Hepatocyte (in vitro differentiated cells): ENCODE measurements around the gene TECTB. TPM values are rescaled to one million over a fixed set of nuclear protein-coding genes. Genes with fewer than 3 reads are reported as not detected.
"Not testable (repeated sequence)": the region's sequence is repeated elsewhere in the genome, so short reads cannot be mapped to it uniquely, and the experiment has no call there.

Experiments used
- DNase-seq: peaks from one replicate; pipeline ENCODE4 v3.0.0-alpha.2; 2016; ENCODE audit warnings: low spot score
- H2AFZ ChIP-seq: fragments of 200-600 bp; sonication (generic); 2 replicates; pipeline ENCODE4 v1.6.0; 2016; ENCODE audit warnings: antibody characterized with exemption, mild to moderate bottlenecking
- H3K27ac ChIP-seq: fragments of 200-600 bp; sonication (generic); 2 replicates; pipeline ENCODE4 v1.5.1; 2016; ENCODE audit warnings: mild to moderate bottlenecking
- H3K27me3 ChIP-seq: fragments of 200-600 bp; sonication (generic); 2 replicates; pipeline ENCODE4 v1.6.1; 2016
- H3K36me3 ChIP-seq: fragments of 200-600 bp; sonication (generic); replicated peaks from 2 replicates; pipeline ENCODE4 v1.5.1; 2016; ENCODE audit warnings: low read depth; ENCODE audit not compliant: insufficient read depth
- H3K4me1 ChIP-seq: fragments of 200-600 bp; sonication (generic); 2 replicates; pipeline ENCODE4 v1.5.1; 2016; ENCODE audit warnings: mild to moderate bottlenecking, moderate library complexity; ENCODE audit not compliant: insufficient read depth
- H3K4me2 ChIP-seq: fragments of 200-600 bp; sonication (generic); 2 replicates; pipeline ENCODE4 v1.6.0; 2016
- H3K4me3 ChIP-seq: fragments of 200-600 bp; sonication (generic); 2 replicates; pipeline ENCODE4 v1.5.1; 2016; ENCODE audit warnings: mild to moderate bottlenecking
- H3K79me2 ChIP-seq: fragments of 200-600 bp; sonication (generic); 2 replicates; pipeline ENCODE4 v1.6.0; 2017; ENCODE audit warnings: mild to moderate bottlenecking
- H3K9me2 ChIP-seq: fragments of 200-600 bp; sonication (generic); replicated peaks from 2 replicates; pipeline ENCODE4 v1.6.0; 2017; ENCODE audit warnings: mild to moderate bottlenecking; ENCODE audit not compliant: insufficient read depth
- H3K9me3 ChIP-seq: fragments of 200-600 bp; sonication (generic); 2 replicates; pipeline ENCODE4 v1.5.1; 2016; ENCODE audit warnings: low read depth, mild to moderate bottlenecking
- H4K20me1 ChIP-seq: fragments of 200-600 bp; sonication (generic); 2 replicates; pipeline ENCODE4 v1.6.0; 2016; ENCODE audit warnings: mild to moderate bottlenecking; ENCODE audit not compliant: insufficient read depth, poor library complexity, severe bottlenecking
- EZH2 ChIP-seq: fragments of 200-600 bp; sonication (generic); IDR thresholded peaks from 2 replicates; pipeline ENCODE4 v1.6.1; 2016; ENCODE audit warnings: antibody characterized with exemption, mild to moderate bottlenecking, borderline replicate concordance
- EZH2phosphoT487 ChIP-seq: fragments of 200-600 bp; sonication (generic); IDR thresholded peaks from one replicate; pipeline ENCODE4 v1.6.1; 2018; ENCODE audit warnings: antibody characterized with exemption, mild to moderate bottlenecking, low read depth, moderate library complexity; ENCODE audit not compliant: unreplicated experiment, severe bottlenecking
- WGBS: methylation state at CpG from one replicate; pipeline ENCODE4 v1.1.6; 2016; ENCODE audit warnings: low lambda C conversion rate; ENCODE audit errors: missing lambda C conversion rate; 5-methylcytosine and 5-hydroxymethylcytosine counted together
- polyA plus RNA-seq: library from polyadenylated mRNA; unstranded; fragments of >200 nt; fragmentation: Nextera tagmentation; extraction: Ambion mirVana; gene quantifications from 2 replicates; pipeline ENCODE4 v1.2.1, GENCODE V29; 2016
- total RNA-seq: library from RNA; depleted of rRNA; stranded (reverse); fragments of >200 nt; gene quantifications from 2 replicates; pipeline ENCODE4 v1.2.3, GENCODE V29; 2014
- TF ChIP-seq, protein P1 (sequence below): fragments of 200-600 bp; sonication (generic); IDR thresholded peaks from 2 replicates; pipeline ENCODE4 v1.5.1; 2016; ENCODE audit warnings: antibody characterized with exemption, mild to moderate bottlenecking; ENCODE audit not compliant: poor library complexity

Gene TECTB
- total and polyA plus RNA-seq, 2 experiments from 2014 or later: 0.10 TPM; not detected in 1

DNA sequence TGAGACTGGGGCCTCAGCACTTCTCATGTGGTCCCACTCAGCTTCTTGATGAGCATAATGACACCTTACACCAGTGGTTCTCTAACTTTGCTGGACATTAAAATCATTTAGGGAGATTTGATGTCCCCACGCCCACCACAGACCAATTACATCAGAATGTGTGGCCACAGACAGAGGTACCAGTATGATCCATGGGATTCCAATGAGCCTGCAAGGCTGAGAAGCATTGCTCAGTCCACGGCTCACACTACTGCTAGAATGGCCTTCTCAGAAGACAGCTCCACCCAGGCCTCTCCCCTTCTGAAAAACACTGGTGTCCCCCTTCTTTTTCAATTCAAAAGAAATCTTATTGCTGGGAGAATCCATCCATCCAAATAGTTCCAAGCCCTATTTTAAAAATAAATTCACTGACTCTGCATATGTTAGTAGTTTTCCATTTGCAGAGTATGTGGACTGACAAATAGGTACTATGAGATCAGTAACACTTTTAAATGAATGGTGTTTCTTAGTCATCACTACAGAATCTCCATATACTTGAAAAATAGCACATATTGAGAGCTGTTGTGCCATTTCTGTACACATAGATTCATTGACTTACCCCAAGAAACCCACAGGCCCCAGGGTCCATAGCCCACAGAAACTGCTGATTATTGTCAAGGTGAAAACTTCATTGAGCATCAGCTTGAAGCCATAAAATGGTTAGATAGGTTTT lies 34.5 kb upstream of the TECTB start:
- H3K4me1 ChIP-seq: no peaks in the 10 kb centered on the region
- WGBS: 80% methylated on average over 2 of the region's 2 CpGs

DNA sequence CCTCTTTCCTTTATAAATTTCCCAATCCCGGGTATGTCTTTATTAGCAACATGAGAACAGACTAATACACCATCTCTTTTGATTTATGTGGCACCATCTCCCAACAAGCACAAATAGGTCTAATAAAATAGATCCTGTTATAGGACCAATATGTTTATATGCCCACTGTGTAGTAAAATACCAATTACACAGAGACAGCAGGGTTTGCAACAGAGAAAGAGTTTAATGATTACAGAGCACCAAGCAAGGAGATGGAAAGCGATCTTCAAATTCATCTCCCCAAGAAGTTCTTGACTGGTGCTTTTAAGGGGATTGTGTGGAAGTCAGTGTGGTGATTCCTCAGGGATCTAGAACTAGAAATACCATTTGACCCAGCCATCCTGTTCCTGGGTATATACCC lies 33.5 kb upstream of the TECTB start:
- Histone ChIP-seq H4K20me1 (no peaks in the 10 kb centered on the region), H3K36me3 (no peaks in the 10 kb centered on the region), H3K27ac (no peak overlapping the region), H2AFZ (no peak overlapping the region), H3K4me3 (no peak overlapping the region), H3K9me2 (no peaks in the 10 kb centered on the region), H3K4me2 (no peak overlapping the region), H3K4me1 (no peaks in the 10 kb centered on the region), H3K9me3 (peaks cover 7% of the 10 kb centered on the region), H3K27me3 (no peaks in the 10 kb centered on the region), H3K79me2 (no peaks in the 10 kb centered on the region)
- TF ChIP-seq EZH2phosphoT487: no peak
- TF ChIP-seq, protein P1, sequence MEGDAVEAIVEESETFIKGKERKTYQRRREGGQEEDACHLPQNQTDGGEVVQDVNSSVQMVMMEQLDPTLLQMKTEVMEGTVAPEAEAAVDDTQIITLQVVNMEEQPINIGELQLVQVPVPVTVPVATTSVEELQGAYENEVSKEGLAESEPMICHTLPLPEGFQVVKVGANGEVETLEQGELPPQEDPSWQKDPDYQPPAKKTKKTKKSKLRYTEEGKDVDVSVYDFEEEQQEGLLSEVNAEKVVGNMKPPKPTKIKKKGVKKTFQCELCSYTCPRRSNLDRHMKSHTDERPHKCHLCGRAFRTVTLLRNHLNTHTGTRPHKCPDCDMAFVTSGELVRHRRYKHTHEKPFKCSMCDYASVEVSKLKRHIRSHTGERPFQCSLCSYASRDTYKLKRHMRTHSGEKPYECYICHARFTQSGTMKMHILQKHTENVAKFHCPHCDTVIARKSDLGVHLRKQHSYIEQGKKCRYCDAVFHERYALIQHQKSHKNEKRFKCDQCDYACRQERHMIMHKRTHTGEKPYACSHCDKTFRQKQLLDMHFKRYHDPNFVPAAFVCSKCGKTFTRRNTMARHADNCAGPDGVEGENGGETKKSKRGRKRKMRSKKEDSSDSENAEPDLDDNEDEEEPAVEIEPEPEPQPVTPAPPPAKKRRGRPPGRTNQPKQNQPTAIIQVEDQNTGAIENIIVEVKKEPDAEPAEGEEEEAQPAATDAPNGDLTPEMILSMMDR: no peak
- TF ChIP-seq EZH2: no peak
- DNase-seq: no peak
- 93% methylated on average over 2 of the region's 2 CpGs for WGBS

More for the DNA sequence above, 34.5 kb upstream of the TECTB start:
- Histone ChIP-seq H4K20me1 (no peaks in the 10 kb centered on the region), H2AFZ (no peak overlapping the region), H3K79me2 (no peaks in the 10 kb centered on the region), H3K36me3 (no peaks in the 10 kb centered on the region), H3K4me2 (no peak overlapping the region), H3K9me3 (peaks cover 7% of the 10 kb centered on the region), H3K4me3 (no peak overlapping the region), H3K9me2 (no peaks in the 10 kb centered on the region), H3K27ac (no peak overlapping the region), H3K27me3 (no peaks in the 10 kb centered on the region)
- no peak for DNase-seq
- no peak for TF ChIP-seq EZH2phosphoT487
- TF ChIP-seq EZH2: no peak
- TF ChIP-seq, protein P1: no peak

DNA sequence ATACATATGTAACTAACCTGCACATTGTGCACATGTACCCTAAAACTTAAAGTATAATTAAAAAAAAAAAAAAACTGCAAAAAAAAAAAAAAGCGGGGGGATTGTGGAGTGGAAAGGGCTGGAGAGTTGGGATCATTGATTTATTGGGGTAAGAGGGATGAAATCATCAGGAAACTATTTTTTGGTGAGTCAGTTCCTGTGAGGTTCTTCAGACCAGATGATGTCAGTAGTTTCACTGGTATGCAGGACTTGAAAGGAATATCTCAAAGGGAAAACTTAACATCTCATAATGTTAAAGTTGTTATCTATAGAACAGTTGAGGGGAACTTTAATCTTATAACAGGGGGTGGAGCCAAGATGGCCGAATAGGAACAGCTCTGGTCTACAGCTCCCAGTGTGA lies 32.6 kb upstream of the TECTB start:
- Histone ChIP-seq H4K20me1 (no peaks in the 10 kb centered on the region), H3K9me2 (no peaks in the 10 kb centered on the region), H3K36me3 (no peaks in the 10 kb centered on the region), H3K9me3 (peaks cover 7% of the 10 kb centered on the region), H3K79me2 (no peaks in the 10 kb centered on the region), H3K27me3 (no peaks in the 10 kb centered on the region), H3K4me2 (no peak overlapping the region), H3K4me1 (no peaks in the 10 kb centered on the region), H3K4me3 (no peak overlapping the region), H2AFZ (no peak overlapping the region), H3K27ac (no peak overlapping the region)
- WGBS: 61% methylated on average over 2 of the region's 2 CpGs
- TF ChIP-seq, protein P1: no peak
- TF ChIP-seq EZH2: no peak
- no peak for TF ChIP-seq EZH2phosphoT487
- DNase-seq: no peak

DNA sequence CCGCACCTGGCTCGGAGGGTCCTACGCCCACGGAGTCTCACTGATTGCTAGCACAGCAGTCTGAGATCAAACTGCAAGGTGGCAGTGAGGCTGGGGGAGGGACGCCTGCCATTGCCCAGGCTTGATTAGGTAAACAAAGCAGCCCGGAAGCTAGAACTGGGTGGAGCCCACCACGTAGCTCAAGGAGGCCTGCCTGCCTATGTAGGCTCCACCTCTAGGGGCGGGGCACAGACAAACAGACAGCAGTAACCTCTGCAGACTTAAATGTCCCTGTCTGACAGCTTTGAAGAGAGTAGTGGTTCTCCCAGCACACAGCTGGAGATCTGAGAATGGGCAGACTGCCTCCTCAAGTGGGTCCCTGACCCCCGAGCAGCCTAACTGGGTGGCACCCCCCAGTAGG lies 32.0 kb upstream of the TECTB start:
- WGBS: 84% methylated on average over 8 of the region's 9 CpGs
- H3K9me3 ChIP-seq, H3K9me2 ChIP-seq, H2AFZ ChIP-seq, H3K4me1 ChIP-seq, H3K36me3 ChIP-seq, H3K27ac ChIP-seq, H3K4me3 ChIP-seq, H4K20me1 ChIP-seq, H3K27me3 ChIP-seq, DNase-seq, H3K4me2 ChIP-seq, H3K79me2 ChIP-seq: not testable (repeated sequence)
